GM13976 (cell line): ENCODE results near the gene HES7.

Source experiments
- DNase-seq: peaks from one replicate; pipeline ENCODE4 v3.0.0; 2012; ENCODE audit warnings: low spot score
- CTCF ChIP-seq: IDR thresholded peaks from 2 replicates; pipeline ENCODE4 v1.5.1; 2012; ENCODE audit warnings: borderline replicate concordance, mild to moderate bottlenecking; ENCODE audit not compliant: insufficient read depth; ENCODE audit errors: extremely low read depth, missing control alignments, control extremely low read depth
- in situ Hi-C: fragments of 300-500 bp; cut with MboI; formaldehyde crosslinking; loops from one replicate; pipeline ENCODE4 v1.12.0; 2022; ENCODE audit warnings: low sequenced_read_pairs, mixed read lengths, inconsistent platforms; ENCODE audit not compliant: unreplicated experiment

Gene HES7

DNA sequence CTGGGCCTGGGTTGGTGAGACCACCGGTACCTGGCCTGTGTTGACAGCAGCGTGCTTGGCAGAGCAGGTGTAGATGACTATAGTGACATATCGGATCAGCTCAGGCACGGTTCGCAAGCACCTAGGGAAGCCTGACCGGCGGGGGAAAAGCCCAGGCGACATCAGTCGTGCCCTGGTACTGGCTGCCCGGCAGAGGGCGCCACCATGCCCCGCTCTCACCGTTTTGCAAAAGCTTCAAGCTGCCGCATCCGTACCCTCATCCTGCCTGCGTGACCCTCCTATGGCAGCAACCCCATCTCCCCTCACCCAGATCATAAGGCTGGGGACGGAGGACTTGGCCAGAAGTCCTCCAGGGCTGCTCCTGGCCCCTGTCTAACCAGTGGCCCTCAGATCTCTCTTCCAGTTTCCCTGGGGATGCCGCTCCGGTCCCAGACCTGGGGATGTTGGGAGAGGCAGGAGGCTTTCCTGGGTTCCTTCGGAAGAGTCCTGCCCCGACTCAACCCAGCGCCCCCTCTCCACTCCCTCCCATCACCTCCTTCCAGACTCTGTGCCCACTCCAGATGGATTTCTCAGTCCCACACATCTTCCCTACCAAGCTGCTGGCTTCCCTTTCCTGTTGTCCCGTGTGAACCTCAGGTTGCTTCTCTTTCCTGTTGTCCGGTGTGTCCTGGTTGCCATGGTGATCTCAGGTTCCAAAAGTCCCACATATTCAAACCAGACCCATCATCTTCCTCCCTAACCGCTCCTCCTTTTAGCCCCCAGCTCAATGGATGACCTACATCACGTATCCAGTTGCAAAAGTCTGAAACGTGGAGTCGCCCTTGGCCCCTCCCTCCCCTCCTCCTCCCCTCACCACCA lies 50.0 kb downstream of the HES7 start:
- in situ Hi-C loops, result no loop called here
- peak; percentile 92 for DNase-seq
- TF ChIP-seq CTCF, result peak; percentile 95

DNA sequence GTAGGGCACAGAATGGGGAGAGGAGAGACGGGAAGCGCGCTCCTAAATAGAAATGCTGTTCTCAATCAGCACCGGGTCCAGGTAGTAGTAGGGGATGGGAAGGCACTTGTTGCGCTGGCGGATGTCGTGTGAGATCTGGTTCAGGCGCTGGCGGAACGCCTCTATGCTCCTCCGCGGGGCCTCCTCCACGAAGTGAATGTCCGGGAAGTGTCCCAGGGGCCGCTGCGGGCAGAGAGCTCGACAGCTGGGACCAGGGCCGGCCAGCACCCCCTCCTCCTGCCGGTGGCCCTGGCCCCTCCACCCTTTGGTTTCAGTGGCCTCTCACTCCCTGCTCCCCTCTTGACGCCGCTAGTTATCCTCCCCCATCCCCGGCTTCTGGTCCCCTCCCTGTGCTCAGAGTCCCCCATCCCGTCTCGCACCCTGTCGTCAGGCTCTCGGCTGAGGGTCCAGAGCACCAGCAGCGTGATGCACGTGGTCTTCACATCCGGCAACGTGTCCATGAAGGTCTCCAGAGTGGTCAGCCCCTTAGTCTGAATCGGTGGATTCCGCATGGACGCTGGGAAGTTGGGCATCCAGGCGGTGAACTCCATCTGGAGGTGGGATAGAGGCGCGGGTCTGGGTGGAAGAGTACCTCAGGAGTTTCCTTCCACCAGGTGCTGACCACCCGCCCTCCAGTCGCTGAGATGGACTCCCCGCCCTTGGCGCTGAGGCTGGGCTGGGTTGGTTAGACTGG lies 51.0 kb downstream of the HES7 start:
- in situ Hi-C loops, result no loop called here
- no peak for DNase-seq
- no peak for TF ChIP-seq CTCF

DNA sequence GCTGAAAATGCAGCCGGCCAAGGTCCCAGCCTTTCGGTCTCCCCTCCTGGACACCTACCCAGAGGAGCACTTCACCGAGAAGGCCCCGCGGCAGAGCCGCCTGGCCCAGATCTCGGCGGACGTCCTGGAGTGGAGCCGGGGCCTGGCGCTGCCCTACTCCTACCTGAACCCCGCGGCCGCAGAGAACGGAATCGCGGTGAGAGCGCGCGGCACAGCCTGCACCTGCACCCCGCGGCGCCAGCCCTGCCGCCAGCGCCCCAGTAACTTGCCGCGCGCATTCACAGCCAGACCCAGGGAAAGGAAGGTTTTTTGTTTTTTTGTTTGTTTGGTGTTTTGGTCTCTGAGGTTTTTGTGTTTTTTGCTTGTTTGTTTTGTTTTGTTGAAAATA lies 51.6 kb downstream of the HES7 start:
- in situ Hi-C loops, result no loop called here
- no peak for DNase-seq
- no peak for TF ChIP-seq CTCF

- no peak for TF ChIP-seq CTCF
- DNase-seq, result no peak
- in situ Hi-C loops, result no loop called here
Measured at GRCh38 chr17:8071496-8071895, 52.4 kb downstream of the HES7 start.
